ENCODE measurements around the gene ESPN.

GRCh38 chr1:6391951-6392808, 32.4 kb upstream of the ESPN start:
- TF ChIP-seq RCOR1 (IDR thresholded peaks at IDR 0.05; ENCODE audit: low read length) (no peak), CTCF (IDR thresholded peaks at IDR 0.05) (no peak), USF2 (IDR thresholded peaks at IDR 0.05; ENCODE audit: borderline replicate concordance, low read depth, low read length) (no peak), POLR2AphosphoS5 (IDR thresholded peaks at IDR 0.05; ENCODE audit: low read depth, low read length) (no peak), MXI1 (IDR thresholded peaks at IDR 0.05; ENCODE audit: low read depth, low read length) (no peak), JUND (IDR thresholded peaks at IDR 0.05) (no peak), SIN3A (IDR thresholded peaks at IDR 0.05; ENCODE audit: borderline replicate concordance, low read depth, low read length) (no peak)

Measured in SK-N-SH (cell line).